HG03460 (cell line): ENCODE measurements around the gene RAD51B.

ENCODE experiments used
- ATAC-seq: cut with Tn5 transposase; IDR thresholded peaks from one replicate; pipeline ENCODE4 v1.9.1; 2021; ENCODE audit not compliant: unreplicated experiment

RAD51B gene

GRCh38 chr14:68343534-68344118 lies 524.0 kb downstream of the RAD51B start:
- ATAC-seq = no peak

- ATAC-seq = no peak
These were observed 526.2 kb downstream of the RAD51B start for GRCh38 chr14:68345738-68346137.

- no peak for ATAC-seq
These were observed 527.2 kb downstream of the RAD51B start for GRCh38 chr14:68346556-68347343.

- ATAC-seq = no peak
These were observed 530.5 kb downstream of the RAD51B start for GRCh38 chr14:68349900-68350629.

- no peak for ATAC-seq
These were observed 535.8 kb downstream of the RAD51B start for GRCh38 chr14:68355415-68355814.

- no peak for ATAC-seq
These were observed 538.2 kb downstream of the RAD51B start for GRCh38 chr14:68357777-68358176.

GRCh38 chr14:68358500-68358899 lies 538.9 kb downstream of the RAD51B start:
- ATAC-seq = no peak

- ATAC-seq = no peak
These were observed 539.6 kb downstream of the RAD51B start for GRCh38 chr14:68359022-68359836.

GRCh38 chr14:68359837-68360552 lies 540.4 kb downstream of the RAD51B start:
- ATAC-seq = no peak

- ATAC-seq = no peak
These were observed 541.7 kb downstream of the RAD51B start for GRCh38 chr14:68361231-68361630.

GRCh38 chr14:68362846-68363245 lies 543.3 kb downstream of the RAD51B start:
- ATAC-seq = no peak

- no peak for ATAC-seq
These were observed 543.9 kb downstream of the RAD51B start for GRCh38 chr14:68363466-68363842.

GRCh38 chr14:68363843-68364767 lies 544.5 kb downstream of the RAD51B start:
- ATAC-seq = no peak

GRCh38 chr14:68364792-68365192 lies 545.2 kb downstream of the RAD51B start:
- ATAC-seq = no peak

GRCh38 chr14:68365228-68365627 lies 545.6 kb downstream of the RAD51B start:
- ATAC-seq = no peak

- no peak for ATAC-seq
These were observed 547.1 kb downstream of the RAD51B start for GRCh38 chr14:68366656-68367055.

- no peak for ATAC-seq
These were observed 548.0 kb downstream of the RAD51B start for GRCh38 chr14:68367536-68367935.

GRCh38 chr14:68368850-68369249 lies 549.3 kb downstream of the RAD51B start:
- ATAC-seq = peak; percentile 48

- ATAC-seq = peak; percentile 32
These were observed 549.9 kb downstream of the RAD51B start for GRCh38 chr14:68369281-68370056.
